Measurements from ENCODE around the gene NDFIP1.

The NDFIP1 gene

GRCh38 chr5:142168365-142168764 lies 59.8 kb downstream of the NDFIP1 start:
- ChIA-PET POLR2A (ENCODE audit: low non-redundant PET) (no interaction called here), CTCF (interaction anchor here (0.6 kb wide), 2 partner anchors 13 to 42 kb away, joined by 3 read pairs; no protein-coding TSS in a partner anchor)
- H3K27ac ChIP-seq, result no peak overlapping the region
- DNase-seq (ENCODE audit: low spot score), result no peak
- TF ChIP-seq CTCF (conservative IDR thresholded peaks at IDR 0.05; ENCODE audit: low read depth), result no peak

GRCh38 chr5:142170254-142170953 lies 61.8 kb downstream of the NDFIP1 start:
- POLR2A ChIA-PET (ENCODE audit: low non-redundant PET), result no interaction called here

GRCh38 chr5:142171270-142171669 lies 62.7 kb downstream of the NDFIP1 start:
- ChIA-PET POLR2A (ENCODE audit: low non-redundant PET) (no interaction called here), CTCF (interaction anchor here (0.7 to 2.6 kb wide), 3 partner anchors 9 to 377 kb away, joined by 3 to 7 read pairs (median 4); no protein-coding TSS in a partner anchor)

More at GRCh38 chr5:142170254-142170953, 61.8 kb downstream of the NDFIP1 start:
- no peak for TF ChIP-seq CTCF (conservative IDR thresholded peaks at IDR 0.05; ENCODE audit: low read depth)
- no peak overlapping the region for H3K27ac ChIP-seq
- DNase-seq (ENCODE audit: low spot score), result peak; percentile 33
- CTCF ChIA-PET, result interaction anchor here (0.8 to 2.6 kb wide), 3 partner anchors 8 to 378 kb away, joined by 4 to 7 read pairs (median 5); no protein-coding TSS in a partner anchor

GRCh38 chr5:142175039-142175438 lies 66.5 kb downstream of the NDFIP1 start:
- DNase-seq (ENCODE audit: low spot score), result no peak
- CTCF ChIA-PET, result interaction anchor here (0.5 to 0.6 kb wide), 2 partner anchors 48 to 389 kb away, joined by 4 to 5 read pairs; no protein-coding TSS in a partner anchor
- TF ChIP-seq CTCF (conservative IDR thresholded peaks at IDR 0.05; ENCODE audit: low read depth), result no peak
- POLR2A ChIA-PET (ENCODE audit: low non-redundant PET), result no interaction called here
- H3K27ac ChIP-seq, result no peak overlapping the region

More at GRCh38 chr5:142171270-142171669, 62.7 kb downstream of the NDFIP1 start:
- TF ChIP-seq CTCF (conservative IDR thresholded peaks at IDR 0.05; ENCODE audit: low read depth), result no peak
- no peak overlapping the region for H3K27ac ChIP-seq
- no peak for DNase-seq (ENCODE audit: low spot score)

GRCh38 chr5:142175461-142176142 lies 67.0 kb downstream of the NDFIP1 start:
- no peak for DNase-seq (ENCODE audit: low spot score)
- ChIA-PET CTCF (interaction anchor here (0.5 to 0.6 kb wide), 2 partner anchors 283 to 389 kb away, joined by 5 read pairs; no protein-coding TSS in a partner anchor), POLR2A (ENCODE audit: low non-redundant PET) (no interaction called here)
- no peak overlapping the region for H3K27ac ChIP-seq
- no peak for TF ChIP-seq CTCF (conservative IDR thresholded peaks at IDR 0.05; ENCODE audit: low read depth)

GRCh38 chr5:142176255-142176654 lies 67.7 kb downstream of the NDFIP1 start:
- no peak overlapping the region for H3K27ac ChIP-seq
- DNase-seq (ENCODE audit: low spot score), result no peak
- TF ChIP-seq CTCF (conservative IDR thresholded peaks at IDR 0.05; ENCODE audit: low read depth), result no peak
- ChIA-PET POLR2A (ENCODE audit: low non-redundant PET) (no interaction called here), CTCF (interaction anchor here (0.6 kb wide), 1 partner anchor 502 kb away, joined by 3 read pairs; no protein-coding TSS in a partner anchor)

Data from RWPE1 (cell line).